PC-9 (cell line): ENCODE measurements around the gene LYST.

ENCODE experiments used
- EZH2 ChIP-seq: fragments of 200-600 bp; sonication (generic); IDR thresholded peaks from 2 replicates; pipeline ENCODE4 v1.8.0; 2017; ENCODE audit warnings: antibody characterized with exemption, low read depth
- TF ChIP-seq, protein P1 (sequence below): fragments of 200-600 bp; sonication (generic); conservative IDR thresholded peaks from 2 replicates; pipeline ENCODE4 v1.6.1; 2017; ENCODE audit warnings: mixed run types, antibody characterized with exemption, mild to moderate bottlenecking, moderate library complexity

DNA sequence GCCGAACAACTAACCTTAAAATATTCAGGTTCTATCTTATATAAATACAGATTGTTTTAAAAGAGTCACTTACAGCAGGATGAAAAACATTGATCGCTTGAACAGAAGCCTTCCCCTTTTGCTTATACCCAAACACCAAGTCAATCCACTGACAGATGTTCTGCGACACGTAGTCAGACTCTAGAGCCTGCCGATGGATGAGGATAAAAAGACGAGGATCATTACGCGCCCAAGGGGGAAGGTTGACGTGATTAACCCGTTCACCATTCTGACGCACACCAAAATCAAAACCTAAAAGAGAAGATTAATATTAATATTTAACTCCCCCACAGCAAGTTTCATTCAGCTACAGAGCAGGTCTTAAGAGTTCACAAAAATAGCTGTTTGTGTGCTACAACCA, 157.7 kb downstream of the LYST start:
- TF ChIP-seq, protein P1, sequence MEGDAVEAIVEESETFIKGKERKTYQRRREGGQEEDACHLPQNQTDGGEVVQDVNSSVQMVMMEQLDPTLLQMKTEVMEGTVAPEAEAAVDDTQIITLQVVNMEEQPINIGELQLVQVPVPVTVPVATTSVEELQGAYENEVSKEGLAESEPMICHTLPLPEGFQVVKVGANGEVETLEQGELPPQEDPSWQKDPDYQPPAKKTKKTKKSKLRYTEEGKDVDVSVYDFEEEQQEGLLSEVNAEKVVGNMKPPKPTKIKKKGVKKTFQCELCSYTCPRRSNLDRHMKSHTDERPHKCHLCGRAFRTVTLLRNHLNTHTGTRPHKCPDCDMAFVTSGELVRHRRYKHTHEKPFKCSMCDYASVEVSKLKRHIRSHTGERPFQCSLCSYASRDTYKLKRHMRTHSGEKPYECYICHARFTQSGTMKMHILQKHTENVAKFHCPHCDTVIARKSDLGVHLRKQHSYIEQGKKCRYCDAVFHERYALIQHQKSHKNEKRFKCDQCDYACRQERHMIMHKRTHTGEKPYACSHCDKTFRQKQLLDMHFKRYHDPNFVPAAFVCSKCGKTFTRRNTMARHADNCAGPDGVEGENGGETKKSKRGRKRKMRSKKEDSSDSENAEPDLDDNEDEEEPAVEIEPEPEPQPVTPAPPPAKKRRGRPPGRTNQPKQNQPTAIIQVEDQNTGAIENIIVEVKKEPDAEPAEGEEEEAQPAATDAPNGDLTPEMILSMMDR = no peak
- no peak for TF ChIP-seq EZH2
